ENCODE results near the gene GPR62. TPM values are rescaled to one million over a fixed set of nuclear protein-coding genes. Genes with fewer than 3 reads are reported as not detected.

GPR62 gene
- total and polyA plus RNA-seq, 4 donors: 0.15 TPM; not detected in 3

GRCh38 chr3:51937014-51937413 is 18.2 kb upstream of the GPR62 start:
- ATAC-seq (ENCODE audit: low FRiP score): no peak
- intact Hi-C loops (cut with DNase I): no loop called here
- WGBS, 2 donors: 86 to 88% methylated on average over 9 of the region's 9 CpGs
- H3K27me3 ChIP-seq (ENCODE audit: control insufficient read depth in 1 of 2, insufficient read depth in 2 of 2, low read length in 1 of 2): no peaks in the 10 kb centered on the region
- peak in 1 of 2 donors; percentile 51 for DNase-seq
- no peak overlapping the region for H3K27ac ChIP-seq (ENCODE audit: low read depth in 1 of 2, low read length in 2 of 2)
- H3K36me3 ChIP-seq (ENCODE audit: control insufficient read depth in 1 of 2, insufficient read depth in 2 of 2, low read length in 1 of 2): peaks cover 0 to 12% of the 10 kb centered on the region in 2 donors
- H3K4me3 ChIP-seq (ENCODE audit: low read length in 2 of 2): no peak overlapping the region
- no peaks in the 10 kb centered on the region for H3K4me1 ChIP-seq (ENCODE audit: control insufficient read depth in 1 of 2, insufficient read depth in 2 of 2, low read length in 2 of 2)
- no peaks in the 10 kb centered on the region for H3K9me3 ChIP-seq (ENCODE audit: control insufficient read depth, low read length)

- Histone ChIP-seq H3K27ac (ENCODE audit: low read depth in 1 of 2, low read length in 2 of 2) (no peak overlapping the region), H3K4me1 (ENCODE audit: control insufficient read depth in 1 of 2, insufficient read depth in 2 of 2, low read length in 2 of 2) (no peaks in the 10 kb centered on the region), H3K4me3 (ENCODE audit: low read length in 2 of 2) (no peak overlapping the region), H3K27me3 (ENCODE audit: control insufficient read depth in 1 of 2, insufficient read depth in 2 of 2, low read length in 1 of 2) (no peaks in the 10 kb centered on the region), H3K36me3 (ENCODE audit: control insufficient read depth in 1 of 2, insufficient read depth in 2 of 2, low read length in 1 of 2) (peaks cover 0 to 10% of the 10 kb centered on the region in 2 donors), H3K9me3 (ENCODE audit: control insufficient read depth, low read length) (no peaks in the 10 kb centered on the region)
- DNase-seq: peak; percentile 46 to 51
- 92% methylated on average over 13 of the region's 13 CpGs for WGBS, 2 donors
- ATAC-seq (ENCODE audit: low FRiP score): no peak
- intact Hi-C loops (cut with DNase I): no loop called here
Measured at GRCh38 chr3:51937611-51938450, 17.4 kb upstream of the GPR62 start.

- intact Hi-C loops (cut with DNase I): no loop called here
- peak in 1 of 2 donors; percentile 46 for DNase-seq
- H3K9me3 ChIP-seq (ENCODE audit: control insufficient read depth, low read length): no peaks in the 10 kb centered on the region
- no peak for ATAC-seq (ENCODE audit: low FRiP score)
- WGBS, 2 donors: 91 to 92% methylated on average over 9 of the region's 9 CpGs
- H3K27me3 ChIP-seq (ENCODE audit: control insufficient read depth in 1 of 2, insufficient read depth in 2 of 2, low read length in 1 of 2): no peaks in the 10 kb centered on the region
- no peak overlapping the region for H3K4me3 ChIP-seq (ENCODE audit: low read length in 2 of 2)
- H3K36me3 ChIP-seq (ENCODE audit: control insufficient read depth in 1 of 2, insufficient read depth in 2 of 2, low read length in 1 of 2): peaks cover 0 to 8% of the 10 kb centered on the region in 2 donors
- no peak overlapping the region for H3K27ac ChIP-seq (ENCODE audit: low read depth in 1 of 2, low read length in 2 of 2)
- H3K4me1 ChIP-seq (ENCODE audit: control insufficient read depth in 1 of 2, insufficient read depth in 2 of 2, low read length in 2 of 2): no peaks in the 10 kb centered on the region
Measured at GRCh38 chr3:51938780-51939425, 16.3 kb upstream of the GPR62 start.

- Histone ChIP-seq H3K4me3 (ENCODE audit: low read length in 2 of 2) (peak overlapping the region; percentile 64 to 72), H3K9me3 (ENCODE audit: control insufficient read depth, low read length) (no peaks in the 10 kb centered on the region), H3K36me3 (ENCODE audit: control insufficient read depth in 1 of 2, insufficient read depth in 2 of 2, low read length in 1 of 2) (peaks cover 0 to 2% of the 10 kb centered on the region in 2 donors), H3K27ac (ENCODE audit: low read depth in 1 of 2, low read length in 2 of 2) (no peak overlapping the region), H3K27me3 (ENCODE audit: control insufficient read depth in 1 of 2, insufficient read depth in 2 of 2, low read length in 1 of 2) (no peaks in the 10 kb centered on the region), H3K4me1 (ENCODE audit: control insufficient read depth in 1 of 2, insufficient read depth in 2 of 2, low read length in 2 of 2) (no peaks in the 10 kb centered on the region)
- ATAC-seq (ENCODE audit: low FRiP score) (no peak), DNase-seq (peak in 1 of 2 donors; percentile 49)
- WGBS, 2 donors: 30 to 34% methylated on average over 13 of the region's 13 CpGs
- intact Hi-C loops (cut with DNase I): no loop called here
Measured at GRCh38 chr3:51940648-51941462, 14.3 kb upstream of the GPR62 start.

- no peaks in the 10 kb centered on the region for H3K4me1 ChIP-seq (ENCODE audit: control insufficient read depth in 1 of 2, insufficient read depth in 2 of 2, low read length in 2 of 2)
- H3K9me3 ChIP-seq (ENCODE audit: control insufficient read depth, low read length): no peaks in the 10 kb centered on the region
- peak overlapping the region; percentile 64 to 72 for H3K4me3 ChIP-seq (ENCODE audit: low read length in 2 of 2)
- H3K27me3 ChIP-seq (ENCODE audit: control insufficient read depth in 1 of 2, insufficient read depth in 2 of 2, low read length in 1 of 2): no peaks in the 10 kb centered on the region
- DNase-seq: no peak
- 0% methylated on average over 19 to 20 of the region's 20 CpGs for WGBS, 2 donors
- H3K36me3 ChIP-seq (ENCODE audit: control insufficient read depth in 1 of 2, insufficient read depth in 2 of 2, low read length in 1 of 2): peaks cover 0 to 2% of the 10 kb centered on the region in 2 donors
- no peak overlapping the region for H3K27ac ChIP-seq (ENCODE audit: low read depth in 1 of 2, low read length in 2 of 2)
- intact Hi-C loops (cut with DNase I): no loop called here
- no peak for ATAC-seq (ENCODE audit: low FRiP score)
Measured at GRCh38 chr3:51941463-51941797, 13.8 kb upstream of the GPR62 start.

- DNase-seq (peak; percentile 100), ATAC-seq (ENCODE audit: low FRiP score) (peak; percentile 96)
- H3K4me1 ChIP-seq (ENCODE audit: control insufficient read depth in 1 of 2, insufficient read depth in 2 of 2, low read length in 2 of 2): no peaks in the 10 kb centered on the region
- peak within 1 kb of the TSS; percentile 64 to 72 for H3K4me3 ChIP-seq (ENCODE audit: low read length in 2 of 2)
- no peaks in the 10 kb centered on the region for H3K27me3 ChIP-seq (ENCODE audit: control insufficient read depth in 1 of 2, insufficient read depth in 2 of 2, low read length in 1 of 2)
- 1% methylated on average over 67 of the region's 67 CpGs for WGBS, 2 donors
- peak within 1 kb of the TSS; percentile 83 to 94 for H3K27ac ChIP-seq (ENCODE audit: low read depth in 1 of 2, low read length in 2 of 2)
- H3K36me3 ChIP-seq (ENCODE audit: control insufficient read depth in 1 of 2, insufficient read depth in 2 of 2, low read length in 1 of 2): peaks cover 0 to under 1% of the 10 kb centered on the region in 2 donors
- intact Hi-C loops (cut with DNase I): loop anchor here in 1 of 2 donors (1.0 kb wide), 1 partner anchor 32 kb away; the partner anchor contains the start of gene ABHD14B
- H3K9me3 ChIP-seq (ENCODE audit: control insufficient read depth, low read length): no peaks in the 10 kb centered on the region
Measured at GRCh38 chr3:51941798-51942602, 13.2 kb upstream of the GPR62 start, which contains the start of the genes PARP3 and RRP9. PARP3 (plus strand) TSS chr3:51942363; CDS start chr3:51943356, 993 bp downstream. RRP9 (minus strand) TSS chr3:51941904; CDS start chr3:51941867, 37 bp downstream.

GRCh38 chr3:51942603-51943450 is 12.4 kb upstream of the GPR62 start:
- Histone ChIP-seq H3K36me3 (ENCODE audit: control insufficient read depth in 1 of 2, insufficient read depth in 2 of 2, low read length in 1 of 2) (no peaks in the 10 kb centered on the region), H3K4me3 (ENCODE audit: low read length in 2 of 2) (peak overlapping the region; percentile 19 to 38), H3K4me1 (ENCODE audit: control insufficient read depth in 1 of 2, insufficient read depth in 2 of 2, low read length in 2 of 2) (no peaks in the 10 kb centered on the region), H3K27me3 (ENCODE audit: control insufficient read depth in 1 of 2, insufficient read depth in 2 of 2, low read length in 1 of 2) (no peaks in the 10 kb centered on the region), H3K27ac (ENCODE audit: low read depth in 1 of 2, low read length in 2 of 2) (peak overlapping the region; percentile 83 to 94), H3K9me3 (ENCODE audit: control insufficient read depth, low read length) (no peaks in the 10 kb centered on the region)
- 42 to 43% methylated on average over 17 of the region's 17 CpGs for WGBS, 2 donors
- DNase-seq: peak; percentile 79 to 88
- ATAC-seq (ENCODE audit: low FRiP score): peak; percentile 28
- intact Hi-C loops (cut with DNase I): loop anchor here in 1 of 2 donors (1.0 kb wide), 1 partner anchor 31 kb away; the partner anchor contains the start of gene ABHD14B

All from aorta (tissue), 5 donors.